PFSK-1 (cell line): ENCODE measurements around the gene ATXN1.

ENCODE experiments used
- FOXP2 ChIP-seq: optimal IDR thresholded peaks from 2 replicates; pipeline ENCODE3; 2011; ENCODE audit warnings: borderline replicate concordance, control low read depth, inconsistent platforms; ENCODE audit not compliant: insufficient read depth; ENCODE audit errors: extremely low read length, extremely low read depth
- POLR2AphosphoS5 ChIP-seq: IDR thresholded peaks from 2 replicates; pipeline ENCODE4 v1.6.1; 2012; ENCODE audit warnings: low read depth, mild to moderate bottlenecking, control low read depth, low read length, moderate library complexity
- REST ChIP-seq, 2 experiments: IDR thresholded peaks; 2 replicates each; pipeline versions ENCODE4 v1.6.1 to v1.8.0; 2011 to 2012; ENCODE audit warnings: low read depth in 2 of 2, low read length in 2 of 2, control low read depth in 1 of 2, inconsistent platforms in 1 of 2, mild to moderate bottlenecking in 1 of 2, moderate library complexity in 1 of 2; ENCODE audit not compliant: insufficient read depth in 1 of 2
- SIN3A ChIP-seq: IDR thresholded peaks from 2 replicates; pipeline ENCODE4 v1.6.1; 2012; ENCODE audit warnings: mild to moderate bottlenecking, low read length, moderate library complexity, borderline replicate concordance; ENCODE audit not compliant: insufficient read depth
- TAF1 ChIP-seq: IDR thresholded peaks from 2 replicates; pipeline ENCODE4 v1.6.1; 2012; ENCODE audit warnings: low read length, control low read depth, borderline replicate concordance; ENCODE audit not compliant: insufficient read depth

- TF ChIP-seq REST (IDR thresholded peaks at IDR 0.05; ENCODE audit: insufficient read depth in 1 of 2, low read depth in 2 of 2, low read length in 2 of 2) = no peak
- TF ChIP-seq SIN3A = no peak
- TF ChIP-seq POLR2AphosphoS5 = no peak
- no peak for TF ChIP-seq TAF1
- TF ChIP-seq FOXP2 = no peak
These were observed 169.7 kb downstream of the ATXN1 start for GRCh38 chr6:16591396-16592222.
